Measurements from ENCODE around the gene AK4. TPM values are rescaled to one million over a fixed set of nuclear protein-coding genes. Genes with fewer than 3 reads are reported as not detected.

Gene AK4
- total RNA-seq, 3 donors from 2014 or later = 18.2 to 47.3 (median 41.0) TPM

DNA sequence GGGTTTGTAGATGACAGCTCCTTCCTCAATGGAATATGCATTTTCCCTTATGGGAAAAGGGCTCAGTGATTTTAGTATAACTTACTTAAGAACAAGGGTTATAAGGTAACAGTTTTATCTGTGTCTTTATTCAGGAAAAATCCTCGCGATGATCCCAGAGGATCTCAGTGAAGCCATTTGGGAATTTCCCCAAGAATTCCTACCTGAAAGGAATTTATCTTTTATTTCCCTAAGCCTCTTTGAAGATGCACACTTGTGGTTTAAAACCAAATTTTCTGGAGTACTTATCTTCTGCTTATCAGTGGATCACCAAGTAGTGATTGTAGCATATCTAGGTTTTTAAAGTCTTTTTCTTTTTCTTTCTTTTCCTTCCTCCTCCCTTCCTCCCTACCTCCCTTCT is 58.8 kb downstream of the AK4 start:
- Histone ChIP-seq H3K27ac (no peak overlapping the region), H3K9me3 (no peaks in the 10 kb centered on the region), H3K4me3 (no peak overlapping the region), H3K27me3 (no peaks in the 10 kb centered on the region), H3K36me3 (no peaks in the 10 kb centered on the region), H3K4me1 (peaks cover 0 to 4% of the 10 kb centered on the region in 2 donors)
- TF ChIP-seq CTCF (IDR thresholded peaks at IDR 0.05) = no peak
- TF ChIP-seq POLR2A (IDR thresholded peaks at IDR 0.05) = no peak
- TF ChIP-seq POLR2AphosphoS5 (IDR thresholded peaks at IDR 0.05) = no peak
- DNase-seq (ENCODE audit: low spot score in 2 of 2) = no peak
- intact Hi-C loops (cut with DNase I; ENCODE audit: low total_unique reads) = no loop called here

DNA sequence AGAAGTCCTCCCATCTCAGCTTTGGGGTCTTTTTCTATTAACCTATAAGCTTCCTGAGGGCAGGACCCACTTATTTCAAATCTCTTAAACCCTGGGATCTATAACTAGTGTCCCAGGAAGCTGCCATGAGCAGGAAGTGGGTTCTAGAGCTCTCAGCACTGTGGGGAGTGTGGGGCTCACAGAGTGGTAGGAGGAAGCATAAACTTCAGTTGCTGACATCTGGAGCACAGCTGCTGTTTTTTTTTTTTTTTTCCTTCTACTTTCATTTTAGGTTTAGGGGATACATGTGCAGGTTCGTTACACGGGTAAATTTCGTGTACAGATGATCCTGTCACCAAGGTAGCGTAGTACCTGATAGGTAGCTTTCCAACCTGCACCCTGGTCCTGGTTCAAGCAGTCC is 59.3 kb downstream of the AK4 start:
- intact Hi-C loops (cut with DNase I; ENCODE audit: low total_unique reads) = no loop called here
- Histone ChIP-seq H3K4me1 (peaks cover 0 to 4% of the 10 kb centered on the region in 2 donors), H3K27ac (no peak overlapping the region), H3K27me3 (no peaks in the 10 kb centered on the region), H3K9me3 (no peaks in the 10 kb centered on the region), H3K36me3 (no peaks in the 10 kb centered on the region), H3K4me3 (no peak overlapping the region)
- TF ChIP-seq POLR2A (IDR thresholded peaks at IDR 0.05) (no peak), POLR2AphosphoS5 (IDR thresholded peaks at IDR 0.05) (no peak), CTCF (IDR thresholded peaks at IDR 0.05) (no peak)
- no peak for DNase-seq (ENCODE audit: low spot score in 2 of 2)

- Histone ChIP-seq H3K9me3 (no peaks in the 10 kb centered on the region), H3K36me3 (no peaks in the 10 kb centered on the region), H3K27ac (no peak overlapping the region), H3K4me1 (peaks cover 0 to 4% of the 10 kb centered on the region in 2 donors), H3K4me3 (no peak overlapping the region), H3K27me3 (no peaks in the 10 kb centered on the region)
- no peak for TF ChIP-seq POLR2AphosphoS5 (IDR thresholded peaks at IDR 0.05)
- no peak for TF ChIP-seq POLR2A (IDR thresholded peaks at IDR 0.05)
- no peak for TF ChIP-seq CTCF (IDR thresholded peaks at IDR 0.05)
- no peak for DNase-seq (ENCODE audit: low spot score in 2 of 2)
- intact Hi-C loops (cut with DNase I; ENCODE audit: low total_unique reads) = no loop called here
Observed at GRCh38 chr1:65208563-65208973, 60.6 kb downstream of the AK4 start.

GRCh38 chr1:65209005-65209885 is 61.2 kb downstream of the AK4 start:
- no peak for DNase-seq (ENCODE audit: low spot score in 2 of 2)
- Histone ChIP-seq H3K4me1 (peaks cover 0 to 4% of the 10 kb centered on the region in 2 donors), H3K27ac (no peak overlapping the region), H3K9me3 (no peaks in the 10 kb centered on the region), H3K4me3 (no peak overlapping the region), H3K27me3 (no peaks in the 10 kb centered on the region), H3K36me3 (no peaks in the 10 kb centered on the region)
- peak; percentile 42 to 76 (median 70) for TF ChIP-seq CTCF (IDR thresholded peaks at IDR 0.05)
- TF ChIP-seq POLR2AphosphoS5 (IDR thresholded peaks at IDR 0.05) = no peak
- intact Hi-C loops (cut with DNase I; ENCODE audit: low total_unique reads) = no loop called here

DNA sequence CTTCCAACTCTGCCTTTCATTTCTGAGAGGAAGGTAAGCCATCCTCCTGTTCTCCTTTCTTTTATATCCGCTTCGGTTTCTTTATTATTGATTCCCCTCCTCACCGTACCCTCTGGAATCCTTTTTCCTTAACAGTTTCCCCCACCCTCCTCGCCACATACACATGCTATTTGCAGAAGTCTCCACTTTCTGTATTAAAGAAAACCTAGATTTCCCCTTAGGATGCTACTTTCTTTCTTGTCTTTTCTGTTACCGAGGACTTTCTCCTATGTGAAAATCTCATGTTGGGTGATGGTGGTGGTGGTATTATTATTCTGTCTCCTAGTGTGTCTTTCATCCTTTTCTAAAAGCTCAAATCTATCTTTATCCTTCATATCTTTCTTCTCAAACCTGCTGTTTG is 62.3 kb downstream of the AK4 start:
- H3K4me1 ChIP-seq = peaks cover 0 to 4% of the 10 kb centered on the region in 2 donors
- no peak for DNase-seq (ENCODE audit: low spot score in 2 of 2)
- H3K27ac ChIP-seq = no peak overlapping the region
- intact Hi-C loops (cut with DNase I; ENCODE audit: low total_unique reads) = no loop called here
- H3K27me3 ChIP-seq = no peaks in the 10 kb centered on the region
- no peaks in the 10 kb centered on the region for H3K36me3 ChIP-seq
- H3K9me3 ChIP-seq = no peaks in the 10 kb centered on the region
- H3K4me3 ChIP-seq = no peak overlapping the region
- TF ChIP-seq POLR2A (IDR thresholded peaks at IDR 0.05) (no peak), POLR2AphosphoS5 (IDR thresholded peaks at IDR 0.05) (no peak), CTCF (IDR thresholded peaks at IDR 0.05) (no peak)

Data from breast epithelium (tissue), 4 donors.